ENCODE measurements around the gene EFCAB6.

Gene EFCAB6

GRCh38 chr22:43542681-43543521 is 269.2 kb downstream of the EFCAB6 start:
- TF ChIP-seq CTCF (IDR thresholded peaks at IDR 0.05; ENCODE audit: poor library complexity, severe bottlenecking) = no peak
- Histone ChIP-seq H3K27ac (ENCODE audit: poor library complexity, severe bottlenecking) (no peak overlapping the region), H3K4me1 (ENCODE audit: insufficient read depth, poor library complexity, severe bottlenecking) (no peaks in the 10 kb centered on the region), H3K9me3 (ENCODE audit: severe bottlenecking) (no peaks in the 10 kb centered on the region), H3K4me3 (ENCODE audit: severe bottlenecking) (no peak overlapping the region), H3K36me3 (ENCODE audit: low read depth) (no peaks in the 10 kb centered on the region), H3K27me3 (ENCODE audit: insufficient read depth, poor library complexity, severe bottlenecking) (no peaks in the 10 kb centered on the region)
- no peak for ATAC-seq (ENCODE audit: low read depth)
- no peak for DNase-seq (ENCODE audit: low spot score)

GRCh38 chr22:43541462-43542407 is 270.4 kb downstream of the EFCAB6 start:
- Histone ChIP-seq H3K27me3 (ENCODE audit: insufficient read depth, poor library complexity, severe bottlenecking) (no peaks in the 10 kb centered on the region), H3K4me3 (ENCODE audit: severe bottlenecking) (no peak overlapping the region), H3K36me3 (ENCODE audit: low read depth) (no peaks in the 10 kb centered on the region), H3K4me1 (ENCODE audit: insufficient read depth, poor library complexity, severe bottlenecking) (no peaks in the 10 kb centered on the region), H3K9me3 (ENCODE audit: severe bottlenecking) (no peaks in the 10 kb centered on the region), H3K27ac (ENCODE audit: poor library complexity, severe bottlenecking) (no peak overlapping the region)
- DNase-seq (ENCODE audit: low spot score) = no peak
- TF ChIP-seq CTCF (IDR thresholded peaks at IDR 0.05; ENCODE audit: poor library complexity, severe bottlenecking) = no peak
- ATAC-seq (ENCODE audit: low read depth) = no peak

GRCh38 chr22:43541022-43541421 is 271.1 kb downstream of the EFCAB6 start:
- no peak for TF ChIP-seq CTCF (IDR thresholded peaks at IDR 0.05; ENCODE audit: poor library complexity, severe bottlenecking)
- no peak overlapping the region for H3K27ac ChIP-seq (ENCODE audit: poor library complexity, severe bottlenecking)
- ATAC-seq (ENCODE audit: low read depth) (no peak), DNase-seq (ENCODE audit: low spot score) (no peak)
- no peaks in the 10 kb centered on the region for H3K27me3 ChIP-seq (ENCODE audit: insufficient read depth, poor library complexity, severe bottlenecking)
- H3K4me1 ChIP-seq (ENCODE audit: insufficient read depth, poor library complexity, severe bottlenecking) = peaks cover 5% of the 10 kb centered on the region
- H3K36me3 ChIP-seq (ENCODE audit: low read depth) = no peaks in the 10 kb centered on the region
- no peaks in the 10 kb centered on the region for H3K9me3 ChIP-seq (ENCODE audit: severe bottlenecking)
- H3K4me3 ChIP-seq (ENCODE audit: severe bottlenecking) = no peak overlapping the region

GRCh38 chr22:43540529-43540923 is 271.6 kb downstream of the EFCAB6 start:
- TF ChIP-seq CTCF (IDR thresholded peaks at IDR 0.05; ENCODE audit: poor library complexity, severe bottlenecking) = no peak
- ATAC-seq (ENCODE audit: low read depth) (peak; percentile 37; the same call in 1 of the 3 replicates), DNase-seq (ENCODE audit: low spot score) (no peak)
- Histone ChIP-seq H3K9me3 (ENCODE audit: severe bottlenecking) (no peaks in the 10 kb centered on the region), H3K4me1 (ENCODE audit: insufficient read depth, poor library complexity, severe bottlenecking) (peaks cover 10% of the 10 kb centered on the region), H3K27ac (ENCODE audit: poor library complexity, severe bottlenecking) (no peak overlapping the region), H3K27me3 (ENCODE audit: insufficient read depth, poor library complexity, severe bottlenecking) (no peaks in the 10 kb centered on the region), H3K36me3 (ENCODE audit: low read depth) (no peaks in the 10 kb centered on the region), H3K4me3 (ENCODE audit: severe bottlenecking) (no peak overlapping the region)
